COLO668 (cell line): ENCODE data around the gene MSI1.

ENCODE experiments used
- DNase-seq: peaks from one replicate; lab custom pipeline; 2025; ENCODE audit not compliant: unreplicated experiment; lab: John Stamatoyannopoulos, UW

Gene MSI1

GRCh38 chr12:120324841-120325417, 44.0 kb downstream of the MSI1 start:
- no peak for DNase-seq

- DNase-seq = no peak
Observed at GRCh38 chr12:120323772-120324171, 45.2 kb downstream of the MSI1 start.

- no peak for DNase-seq
Observed at GRCh38 chr12:120321382-120322202, 47.4 kb downstream of the MSI1 start.

GRCh38 chr12:120317224-120318105, 51.5 kb downstream of the MSI1 start:
- peak; percentile 99 for DNase-seq

GRCh38 chr12:120316798-120317223, 52.2 kb downstream of the MSI1 start:
- no peak for DNase-seq

- DNase-seq = no peak
Observed at GRCh38 chr12:120314220-120314619, 54.7 kb downstream of the MSI1 start.

- DNase-seq = peak; percentile 89
Observed at GRCh38 chr12:120301962-120302815, 66.8 kb downstream of the MSI1 start, which contains the start of gene SIRT4. Gene SIRT4, plus strand, starts transcription at chr12:120302321. Its CDS starts 1,241 bp downstream, at chr12:120303562.

- DNase-seq = peak; percentile 62
Observed at GRCh38 chr12:120292661-120293531, 76.1 kb downstream of the MSI1 start, which contains the start of gene RNU4-1. Gene RNU4-1, minus strand, starts transcription at chr12:120293237.

GRCh38 chr12:120292411-120292660, 76.6 kb downstream of the MSI1 start:
- DNase-seq = peak; percentile 36
